H1 (cell line): Measurements from ENCODE around the gene MFSD2B. TPM values are rescaled to one million over a fixed set of nuclear protein-coding genes. Genes with fewer than 3 reads are reported as not detected.

Experiments used
- CTCF ChIA-PET: fragments of 300-600 bp; sonication (Branson Sonifier 250); formaldehyde crosslinking; loops from one replicate; lab custom pipeline; 2021; ENCODE audit not compliant: partially characterized antibody; lab: Charles Lee
- POLR2A ChIA-PET: fragments of 300-600 bp; sonication (Branson Sonifier 250); formaldehyde crosslinking; loops from one replicate; lab custom pipeline; 2021; ENCODE audit warnings: inconsistent platforms; ENCODE audit not compliant: partially characterized antibody; lab: Charles Lee
- DNase-seq, 2 experiments: peaks; one replicate each; pipeline versions ENCODE4 v3.0.0 to v3.0.0-alpha.2; 2010 to 2022; ENCODE audit warnings: low spot score in 2 of 2, low read depth in 1 of 2, mixed read lengths in 1 of 2
- FAIRE-seq: peaks from 2 replicates; lab custom pipeline; 2011; peaks lifted over from hg19 to GRCh38; lab: Jason Lieb, UNC
- H2AFZ ChIP-seq: 2 replicates; pipeline ENCODE4 v1.8.1; 2012; ENCODE audit warnings: low read length, inconsistent platforms
- H2AK5ac ChIP-seq: 2 replicates; pipeline ENCODE4 v1.6.1; 2013; ENCODE audit warnings: low read depth, low read length
- H2BK120ac ChIP-seq: replicated peaks from 2 replicates; pipeline ENCODE3; 2013; ENCODE audit warnings: low read depth, low read length, inconsistent platforms
- H2BK12ac ChIP-seq: 2 replicates; pipeline ENCODE4 v1.6.1; 2013; ENCODE audit warnings: low read depth, low read length
- H2BK15ac ChIP-seq: 2 replicates; pipeline ENCODE4 v1.6.1; 2013; ENCODE audit warnings: low read length
- H2BK20ac ChIP-seq: 2 replicates; pipeline ENCODE4 v1.6.1; 2013; ENCODE audit warnings: low read length
- H2BK5ac ChIP-seq: 2 replicates; pipeline ENCODE4 v1.6.1; 2013; ENCODE audit warnings: low read depth, low read length
- H3K14ac ChIP-seq: 2 replicates; pipeline ENCODE4 v1.6.1; 2013; ENCODE audit warnings: inconsistent platforms; ENCODE audit not compliant: insufficient read length
- H3K18ac ChIP-seq: 2 replicates; pipeline ENCODE4 v1.6.1; 2013; ENCODE audit warnings: low read length; ENCODE audit errors: extremely low read depth
- H3K23ac ChIP-seq: 2 replicates; pipeline ENCODE4 v1.6.1; 2013; ENCODE audit warnings: inconsistent platforms; ENCODE audit not compliant: insufficient read length
- H3K23me2 ChIP-seq: 2 replicates; pipeline ENCODE4 v1.6.1; 2013; ENCODE audit warnings: low read depth, low read length
- H3K27ac ChIP-seq: 2 replicates; pipeline ENCODE4 v1.6.1; 2011; ENCODE audit warnings: low read depth, low read length, inconsistent platforms
- H3K27me3 ChIP-seq, 4 experiments: replicated peaks in 1 of 4; 1 replicate in 1 of 4; 2 replicates in 3 of 4; pipeline versions ENCODE4 v1.6.1 to v1.8.1; 2011 to 2013; ENCODE audit warnings: low read length in 3 of 4, mild to moderate bottlenecking in 3 of 4, inconsistent platforms in 2 of 4, mixed read lengths in 2 of 4, moderate library complexity in 1 of 4; ENCODE audit not compliant: control insufficient read depth in 3 of 4, insufficient read depth in 3 of 4; ENCODE audit errors: extremely low read depth in 1 of 4
- H3K36me3 ChIP-seq, 4 experiments: 2 replicates each; pipeline versions ENCODE4 v1.6.1 to v1.8.1; 2011 to 2013; ENCODE audit warnings: mild to moderate bottlenecking in 4 of 4, low read length in 3 of 4, moderate library complexity in 2 of 4, control low read depth in 1 of 4, inconsistent platforms in 1 of 4; ENCODE audit not compliant: insufficient read depth in 4 of 4, control insufficient read depth in 2 of 4
- H3K4ac ChIP-seq: replicated peaks from 2 replicates; pipeline ENCODE3; 2013; ENCODE audit warnings: low read length, low read depth, mixed read lengths, inconsistent platforms; ENCODE audit not compliant: insufficient read length
- H3K4me1 ChIP-seq, 4 experiments: replicated peaks in 1 of 4; 1 replicate in 1 of 4; 2 replicates in 3 of 4; pipeline versions ENCODE4 v1.6.1 to v1.8.1; 2011 to 2013; ENCODE audit warnings: low read length in 3 of 4, inconsistent platforms in 2 of 4, mixed read lengths in 1 of 4; ENCODE audit not compliant: insufficient read depth in 4 of 4, control insufficient read depth in 3 of 4
- H3K4me2 ChIP-seq, 2 experiments: 2 replicates each; pipeline versions ENCODE4 v1.6.1 to v1.8.1; 2011 to 2013; ENCODE audit warnings: low read depth in 2 of 2, low read length in 2 of 2, control low read depth in 1 of 2, inconsistent platforms in 1 of 2, mild to moderate bottlenecking in 1 of 2; ENCODE audit not compliant: insufficient read depth in 1 of 2
- H3K4me3 ChIP-seq, 4 experiments: fragments of 200-600, 300-600 bp in 1 of 4; sonication (generic), shearing (Covaris generic), sonication (Bioruptor Twin) in 1 of 4; 2 replicates each; pipeline versions ENCODE4 v1.5.1 to v1.8.1; 2011 to 2016; ENCODE audit warnings: low read length in 4 of 4, low read depth in 3 of 4, control low read depth in 2 of 4, inconsistent platforms in 2 of 4, mild to moderate bottlenecking in 2 of 4, mixed read lengths in 1 of 4, moderate library complexity in 1 of 4; ENCODE audit not compliant: insufficient read depth in 2 of 4; ENCODE audit errors: extremely low read depth in 1 of 4
- H3K56ac ChIP-seq: replicated peaks from 2 replicates; pipeline ENCODE3; 2013; ENCODE audit warnings: low read depth, mild to moderate bottlenecking, mixed read lengths, low read length, inconsistent platforms; ENCODE audit not compliant: insufficient read length
- H3K79me1 ChIP-seq: 2 replicates; pipeline ENCODE4 v1.6.1; 2013; ENCODE audit warnings: low read depth, low read length, control low read depth
- H3K79me2 ChIP-seq, 2 experiments: 2 replicates each; pipeline versions ENCODE4 v1.6.1 to v1.8.1; 2012 to 2013; ENCODE audit warnings: low read length in 2 of 2, mild to moderate bottlenecking in 2 of 2, inconsistent platforms in 1 of 2; ENCODE audit not compliant: insufficient read depth in 2 of 2, control insufficient read depth in 1 of 2
- H3K9ac ChIP-seq, 4 experiments: replicated peaks in 1 of 4; 1 replicate in 1 of 4; 2 replicates in 3 of 4; pipeline versions ENCODE4 v1.6.1 to v1.8.1; 2011 to 2013; ENCODE audit warnings: low read depth in 3 of 4, low read length in 3 of 4, control low read depth in 2 of 4, mild to moderate bottlenecking in 2 of 4, moderate library complexity in 2 of 4, inconsistent platforms in 1 of 4; ENCODE audit errors: extremely low read depth in 1 of 4
- H3K9me3 ChIP-seq, 2 experiments: 2 replicates each; pipeline versions ENCODE4 v1.6.1 to v1.8.1; 2012 to 2013; ENCODE audit warnings: mild to moderate bottlenecking in 2 of 2, moderate library complexity in 2 of 2, control low read depth in 1 of 2, inconsistent platforms in 1 of 2, low read depth in 1 of 2, low read length in 1 of 2, mixed read lengths in 1 of 2; ENCODE audit not compliant: insufficient read depth in 2 of 2
- H4K20me1 ChIP-seq, 2 experiments: replicated peaks in 1 of 2; 2 replicates each; pipeline versions ENCODE3 to v1.8.1; 2011 to 2013; ENCODE audit warnings: inconsistent platforms in 2 of 2, low read length in 2 of 2, mild to moderate bottlenecking in 1 of 2; ENCODE audit not compliant: insufficient read depth in 2 of 2, control insufficient read depth in 1 of 2
- H4K5ac ChIP-seq: 2 replicates; pipeline ENCODE4 v1.6.1; 2013; ENCODE audit warnings: low read length, low read depth, mixed read lengths, inconsistent platforms; ENCODE audit not compliant: insufficient read length
- H4K8ac ChIP-seq: 2 replicates; pipeline ENCODE4 v1.8.0; 2013; ENCODE audit warnings: mild to moderate bottlenecking, moderate library complexity, low read length, inconsistent platforms; ENCODE audit not compliant: insufficient read depth; ENCODE audit errors: extremely low read depth
- H4K91ac ChIP-seq: replicated peaks from 2 replicates; pipeline ENCODE3; 2013; ENCODE audit warnings: low read length, mixed read lengths, inconsistent platforms; ENCODE audit not compliant: insufficient read length
- CHD2 ChIP-seq: IDR thresholded peaks from 2 replicates; pipeline ENCODE4 v1.6.1; 2012; ENCODE audit warnings: low read length, improper control_type of control experiment
- CTBP2 ChIP-seq: IDR thresholded peaks from 2 replicates; pipeline ENCODE4 v1.7.0; 2011; ENCODE audit warnings: borderline replicate concordance, mild to moderate bottlenecking, moderate library complexity, mixed read lengths, low read length; ENCODE audit not compliant: insufficient read depth, insufficient read length
- EGR1 ChIP-seq: IDR thresholded peaks from 2 replicates; pipeline ENCODE4 v1.6.1; 2011; ENCODE audit warnings: low read depth, low read length, borderline replicate concordance
- FOSL1 ChIP-seq: IDR thresholded peaks from 2 replicates; pipeline ENCODE4 v1.6.1; 2011; ENCODE audit warnings: mild to moderate bottlenecking, low read depth, low read length, moderate library complexity; ENCODE audit not compliant: insufficient read depth
- HDAC2 ChIP-seq, 2 experiments: fragments of 300-600 bp in 1 of 2; sonication (generic) in 1 of 2; IDR thresholded peaks; 2 replicates each; pipeline ENCODE4 v1.6.1; 2011 to 2012; ENCODE audit warnings: low read depth in 2 of 2, low read length in 2 of 2, mild to moderate bottlenecking in 2 of 2, moderate library complexity in 2 of 2, borderline replicate concordance in 1 of 2, inconsistent platforms in 1 of 2
- HDAC6 ChIP-seq: IDR thresholded peaks from one replicate; pipeline ENCODE4 v1.7.1; 2012; ENCODE audit warnings: low read depth, mild to moderate bottlenecking, inconsistent platforms, low read length, moderate library complexity
- JUN ChIP-seq: IDR thresholded peaks from 2 replicates; pipeline ENCODE4 v1.6.1; 2011; ENCODE audit warnings: low read depth, mild to moderate bottlenecking, improper control_type of control experiment, low read length
- NRF1 ChIP-seq: IDR thresholded peaks from 2 replicates; pipeline ENCODE4 v1.6.1; 2011; ENCODE audit warnings: mild to moderate bottlenecking, low read depth, low read length, improper control_type of control experiment
- RBBP5 ChIP-seq: IDR thresholded peaks from 2 replicates; pipeline ENCODE4 v1.7.1; 2012; ENCODE audit warnings: low read depth, mild to moderate bottlenecking, inconsistent platforms, low read length, moderate library complexity, borderline replicate concordance
- RNF2 ChIP-seq: fragments of 200-900, 300-1000 bp; sonication (generic); IDR thresholded peaks from 2 replicates; pipeline ENCODE4 v1.7.1; 2016; ENCODE audit warnings: borderline replicate concordance, low read depth, mild to moderate bottlenecking, antibody characterized with exemption, low read length; ENCODE audit not compliant: poor library complexity, severe bottlenecking; ENCODE audit errors: missing control alignments
- TAF1 ChIP-seq: IDR thresholded peaks from 2 replicates; pipeline ENCODE4 v1.6.1; 2011; ENCODE audit warnings: mild to moderate bottlenecking, low read depth, low read length
- TCF12 ChIP-seq: IDR thresholded peaks from 2 replicates; pipeline ENCODE4 v1.6.1; 2011; ENCODE audit warnings: low read depth, mild to moderate bottlenecking, low read length
- WGBS, 2 experiments: shearing (Covaris generic) in 1 of 2; methylation state at CpG; one replicate each; pipeline versions ENCODE4 v1.1.6 to v1.1.7; 2013 to 2015; ENCODE audit warnings: low lambda C conversion rate in 2 of 2, mixed read lengths in 2 of 2, inconsistent platforms in 1 of 2, low coverage in 1 of 2, missing lambda C conversion rate in 1 of 2; ENCODE audit not compliant: insufficient replicate concordance in 2 of 2, insufficient coverage in 1 of 2, insufficient read length in 1 of 2; ENCODE audit errors: extremely low coverage in 1 of 2, missing lambda C conversion rate in 1 of 2; 5-methylcytosine and 5-hydroxymethylcytosine counted together
- polyA plus RNA-seq, 7 experiments: library from polyadenylated mRNA; depleted of rRNA in 3 of 7; stranded (reverse) in 5 of 7; unstranded in 2 of 7; fragments of >200 nt in 5 of 7; fragments of 200-250 nt in 2 of 7; gene quantifications; 1 replicate in 5 of 7; 2 replicates in 1 of 7; 4 replicates in 1 of 7; pipeline versions ENCODE4 v1.2.1 to v1.2.3, GENCODE V29; 2011 to 2013; ENCODE audit warnings: missing spikeins in 2 of 7, mixed read lengths in 2 of 7
- total RNA-seq: library from RNA; stranded (reverse); fragmentation: NEBNext Ultra II Directional; extraction: Animal tissue kit (Norgen Biotek cat#: 25700); gene quantifications from 2 replicates; pipeline ENCODE4 v1.2.1, GENCODE V29; 2021

The MFSD2B gene
- total and polyA plus RNA-seq, 2 of the 8 experiments (the other 6 are each of a cell fraction or from before 2014, with no cell fraction given): 0.33 to 0.48 TPM

GRCh38 chr2:24012521-24013188, 2.8 kb downstream of the MFSD2B start:
- no peak overlapping the region for H3K23ac ChIP-seq
- H4K91ac ChIP-seq: no peak overlapping the region
- no peak overlapping the region for H2BK5ac ChIP-seq
- CTCF ChIA-PET: interaction anchor here (0.6 to 1.6 kb wide), 5 partner anchors 11 to 786 kb away, joined by 3 to 7 read pairs (median 4); no protein-coding TSS in a partner anchor
- no peak overlapping the region for H3K18ac ChIP-seq
- H3K4ac ChIP-seq: no peak overlapping the region
- H2BK120ac ChIP-seq: no peak overlapping the region
- H3K56ac ChIP-seq: no peak overlapping the region
- H3K14ac ChIP-seq: no peak overlapping the region
- H3K4me3 ChIP-seq: no peak overlapping the region
- H3K79me1 ChIP-seq: no peaks in the 10 kb centered on the region
- POLR2A ChIA-PET: interaction anchor here (1.2 to 2.0 kb wide), 3 partner anchors 11 to 64 kb away, joined by 4 to 5 read pairs (median 4); partner anchors contain the start of genes SF3B6 and WDCP
- no peak overlapping the region for H2AK5ac ChIP-seq
- H3K79me2 ChIP-seq: no peaks in the 10 kb centered on the region
- 86% methylated on average over 9 of the region's 9 CpGs; no CpG with 5 or more reads in 1 of the 2 experiments for WGBS, 2 experiments
- H4K5ac ChIP-seq: no peak overlapping the region
- no peak for DNase-seq
- H3K4me1 ChIP-seq: peaks cover 0 to 34% (median 15%) of the 10 kb centered on the region in 4 experiments; a peak in 6 of 7 replicates
- H2BK12ac ChIP-seq: no peak overlapping the region
- peaks cover 0 to 13% (median 6%) of the 10 kb centered on the region in 4 experiments; a peak in 3 of 7 replicates for H3K27me3 ChIP-seq
- no peak overlapping the region for H4K8ac ChIP-seq
- H3K27ac ChIP-seq: no peak overlapping the region
- H3K9ac ChIP-seq: no peak overlapping the region
- no peaks in the 10 kb centered on the region for H3K9me3 ChIP-seq
- no peaks in the 10 kb centered on the region for H3K36me3 ChIP-seq
- no peaks in the 10 kb centered on the region for H4K20me1 ChIP-seq
- no peak overlapping the region for H2AFZ ChIP-seq
- no peak overlapping the region for H2BK20ac ChIP-seq
- no peak overlapping the region for H2BK15ac ChIP-seq
- no peak overlapping the region for H3K4me2 ChIP-seq
- peaks cover 4% of the 10 kb centered on the region; the same call in 1 of the 2 replicates for H3K23me2 ChIP-seq
- FAIRE-seq: no peak
- no peak for TF ChIP-seq NRF1
- no peak for TF ChIP-seq RBBP5
- TF ChIP-seq JUN: no peak
- TF ChIP-seq FOSL1: no peak
- no peak for TF ChIP-seq CTBP2
- TF ChIP-seq TAF1: no peak
- TF ChIP-seq TCF12: no peak
- no peak for TF ChIP-seq EGR1
- no peak for TF ChIP-seq RNF2
- TF ChIP-seq HDAC2 (IDR thresholded peaks at IDR 0.05; ENCODE audit: borderline replicate concordance in 1 of 2, low read depth in 2 of 2, low read length in 2 of 2): no peak
- TF ChIP-seq HDAC6: no peak
- no peak for TF ChIP-seq CHD2
